ENCODE measurements around the gene RETNLB. TPM values are rescaled to one million over a fixed set of nuclear protein-coding genes. Genes with fewer than 3 reads are reported as not detected.

Gene RETNLB
- total and polyA plus RNA-seq, 4 donors, result not detected

DNA sequence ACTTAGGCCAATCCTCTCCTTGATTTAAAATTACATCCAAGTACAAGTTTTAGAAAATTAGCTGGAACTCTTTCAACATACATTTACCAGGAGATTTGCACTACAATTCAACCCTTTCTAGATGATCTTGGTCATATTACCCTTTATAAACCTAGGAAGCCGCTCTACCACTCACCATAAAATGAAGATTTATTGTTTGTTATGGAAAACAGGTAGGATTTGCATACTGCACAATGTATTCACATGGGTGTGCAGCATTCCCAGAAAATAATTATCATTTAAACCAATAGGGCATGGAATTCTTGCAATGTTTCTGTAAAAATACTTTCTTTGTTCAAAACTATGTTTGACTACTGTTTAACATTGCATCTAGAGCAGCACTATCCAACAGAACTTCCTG is 18.4 kb upstream of the RETNLB start:
- no peaks in the 10 kb centered on the region for H3K9me3 ChIP-seq (ENCODE audit: control insufficient read depth in 4 of 4, insufficient read depth in 3 of 4, low read length in 3 of 4)
- TF ChIP-seq, protein P1, sequence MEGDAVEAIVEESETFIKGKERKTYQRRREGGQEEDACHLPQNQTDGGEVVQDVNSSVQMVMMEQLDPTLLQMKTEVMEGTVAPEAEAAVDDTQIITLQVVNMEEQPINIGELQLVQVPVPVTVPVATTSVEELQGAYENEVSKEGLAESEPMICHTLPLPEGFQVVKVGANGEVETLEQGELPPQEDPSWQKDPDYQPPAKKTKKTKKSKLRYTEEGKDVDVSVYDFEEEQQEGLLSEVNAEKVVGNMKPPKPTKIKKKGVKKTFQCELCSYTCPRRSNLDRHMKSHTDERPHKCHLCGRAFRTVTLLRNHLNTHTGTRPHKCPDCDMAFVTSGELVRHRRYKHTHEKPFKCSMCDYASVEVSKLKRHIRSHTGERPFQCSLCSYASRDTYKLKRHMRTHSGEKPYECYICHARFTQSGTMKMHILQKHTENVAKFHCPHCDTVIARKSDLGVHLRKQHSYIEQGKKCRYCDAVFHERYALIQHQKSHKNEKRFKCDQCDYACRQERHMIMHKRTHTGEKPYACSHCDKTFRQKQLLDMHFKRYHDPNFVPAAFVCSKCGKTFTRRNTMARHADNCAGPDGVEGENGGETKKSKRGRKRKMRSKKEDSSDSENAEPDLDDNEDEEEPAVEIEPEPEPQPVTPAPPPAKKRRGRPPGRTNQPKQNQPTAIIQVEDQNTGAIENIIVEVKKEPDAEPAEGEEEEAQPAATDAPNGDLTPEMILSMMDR (IDR thresholded peaks at IDR 0.05; ENCODE audit: control extremely low read depth, extremely low read depth), result no peak
- H3K27me3 ChIP-seq (ENCODE audit: control insufficient read depth in 3 of 3, insufficient read depth in 3 of 3, low read length in 2 of 3), result no peaks in the 10 kb centered on the region
- H3K4me3 ChIP-seq, result no peak overlapping the region
- H3K4me1 ChIP-seq (ENCODE audit: control insufficient read depth in 5 of 5, insufficient read depth in 5 of 5, low read length in 5 of 5), result no peaks in the 10 kb centered on the region
- DNase-seq (no peak), ATAC-seq (ENCODE audit: insufficient read depth, low FRiP score) (no peak)
- no peak overlapping the region for H3K27ac ChIP-seq (ENCODE audit: low read depth in 1 of 2, low read length in 1 of 2)
- no peaks in the 10 kb centered on the region for H3K36me3 ChIP-seq (ENCODE audit: control insufficient read depth in 4 of 4, insufficient read depth in 4 of 4, low read length in 4 of 4)
- 68 to 77% methylated on average over 1 of the region's 1 CpG for WGBS, 2 donors
- no peak overlapping the region for H3K9ac ChIP-seq (ENCODE audit: insufficient read depth in 1 of 2, low read length in 2 of 2)

- 77 to 84% methylated on average over 3 of the region's 3 CpGs for WGBS, 2 donors
- Histone ChIP-seq H3K9ac (ENCODE audit: insufficient read depth in 1 of 2, low read length in 2 of 2) (no peak overlapping the region), H3K27me3 (ENCODE audit: control insufficient read depth in 3 of 3, insufficient read depth in 3 of 3, low read length in 2 of 3) (no peaks in the 10 kb centered on the region), H3K4me1 (ENCODE audit: control insufficient read depth in 5 of 5, insufficient read depth in 5 of 5, low read length in 5 of 5) (no peaks in the 10 kb centered on the region), H3K27ac (ENCODE audit: low read depth in 1 of 2, low read length in 1 of 2) (no peak overlapping the region), H3K36me3 (ENCODE audit: control insufficient read depth in 4 of 4, insufficient read depth in 4 of 4, low read length in 4 of 4) (no peaks in the 10 kb centered on the region), H3K4me3 (no peak overlapping the region), H3K9me3 (ENCODE audit: control insufficient read depth in 4 of 4, insufficient read depth in 3 of 4, low read length in 3 of 4) (no peaks in the 10 kb centered on the region)
- no peak for DNase-seq
- ATAC-seq (ENCODE audit: insufficient read depth, low FRiP score), result no peak
- TF ChIP-seq, protein P1 (IDR thresholded peaks at IDR 0.05; ENCODE audit: control extremely low read depth, extremely low read depth), result no peak
Observed at GRCh38 chr3:108767253-108767652, 10.0 kb upstream of the RETNLB start.

GRCh38 chr3:108755686-108756085 is 1.5 kb downstream of the RETNLB start:
- Histone ChIP-seq H3K27me3 (ENCODE audit: control insufficient read depth in 3 of 3, insufficient read depth in 3 of 3, low read length in 2 of 3) (no peaks in the 10 kb centered on the region), H3K4me3 (no peak overlapping the region), H3K36me3 (ENCODE audit: control insufficient read depth in 4 of 4, insufficient read depth in 4 of 4, low read length in 4 of 4) (no peaks in the 10 kb centered on the region), H3K27ac (ENCODE audit: low read depth in 1 of 2, low read length in 1 of 2) (no peak overlapping the region), H3K4me1 (ENCODE audit: control insufficient read depth in 5 of 5, insufficient read depth in 5 of 5, low read length in 5 of 5) (no peaks in the 10 kb centered on the region), H3K9ac (ENCODE audit: insufficient read depth in 1 of 2, low read length in 2 of 2) (no peak overlapping the region), H3K9me3 (ENCODE audit: control insufficient read depth in 4 of 4, insufficient read depth in 3 of 4, low read length in 3 of 4) (peaks cover 0 to 2% (median 0%) of the 10 kb centered on the region in 4 donors)
- 72 to 77% methylated on average over 5 of the region's 5 CpGs for WGBS, 2 donors
- TF ChIP-seq, protein P1 (IDR thresholded peaks at IDR 0.05; ENCODE audit: control extremely low read depth, extremely low read depth), result no peak
- ATAC-seq (ENCODE audit: insufficient read depth, low FRiP score), result no peak
- no peak for DNase-seq

- H3K4me1 ChIP-seq (ENCODE audit: control insufficient read depth in 5 of 5, insufficient read depth in 5 of 5, low read length in 5 of 5), result no peaks in the 10 kb centered on the region
- no peak overlapping the region for H3K4me3 ChIP-seq
- DNase-seq (no peak), ATAC-seq (ENCODE audit: insufficient read depth, low FRiP score) (no peak)
- TF ChIP-seq, protein P1 (IDR thresholded peaks at IDR 0.05; ENCODE audit: control extremely low read depth, extremely low read depth), result no peak
- no peaks in the 10 kb centered on the region for H3K36me3 ChIP-seq (ENCODE audit: control insufficient read depth in 4 of 4, insufficient read depth in 4 of 4, low read length in 4 of 4)
- no peaks in the 10 kb centered on the region for H3K27me3 ChIP-seq (ENCODE audit: control insufficient read depth in 3 of 3, insufficient read depth in 3 of 3, low read length in 2 of 3)
- no peaks in the 10 kb centered on the region for H3K9me3 ChIP-seq (ENCODE audit: control insufficient read depth in 4 of 4, insufficient read depth in 3 of 4, low read length in 3 of 4)
- WGBS, 2 donors, result 89 to 92% methylated on average over 5 of the region's 5 CpGs
- no peak overlapping the region for H3K9ac ChIP-seq (ENCODE audit: insufficient read depth in 1 of 2, low read length in 2 of 2)
- H3K27ac ChIP-seq (ENCODE audit: low read depth in 1 of 2, low read length in 1 of 2), result no peak overlapping the region
Observed at GRCh38 chr3:108744762-108745161, 12.4 kb downstream of the RETNLB start.
